ENCODE data around the gene FEZF2.

The FEZF2 gene

GRCh38 chr3:62329971-62330370 is 43.4 kb downstream of the FEZF2 start:
- DNase-seq (ENCODE audit: low read depth) = no peak

- no peak for DNase-seq (ENCODE audit: low read depth)
Observed at GRCh38 chr3:62325896-62326295, 47.5 kb downstream of the FEZF2 start.

GRCh38 chr3:62323241-62323640 is 50.1 kb downstream of the FEZF2 start:
- no peak for DNase-seq (ENCODE audit: low read depth)

Data from EH (cell line).